Measurements from ENCODE around the gene BOD1.
A peak's percentile ranks its signal among the peaks of the same experiment; 100 is the strongest.

Gene BOD1

DNA sequence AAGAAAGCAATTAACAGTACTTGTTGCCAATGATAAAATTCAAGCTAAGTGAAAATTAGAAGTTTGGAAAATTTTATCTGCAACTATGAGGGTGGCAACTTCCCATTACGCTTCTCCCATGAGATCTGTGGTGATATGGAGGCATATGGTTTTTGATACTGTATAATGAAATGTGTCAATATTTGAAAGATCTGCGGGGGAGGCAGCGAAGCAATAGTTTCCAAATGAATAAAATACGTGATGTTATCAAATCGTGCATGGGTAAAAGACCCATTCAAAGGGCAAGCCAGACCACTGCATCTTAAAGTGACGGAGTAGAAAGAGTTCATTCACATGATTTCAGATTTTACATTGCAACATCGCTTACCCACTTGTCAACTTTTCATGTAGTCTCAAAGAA is 20.9 kb upstream of the BOD1 start:
- Histone ChIP-seq H2BK120ac (ENCODE audit: insufficient read depth, low read length, poor library complexity) (no peak overlapping the region), H3K79me2 (ENCODE audit: control insufficient read depth, insufficient read depth, low read length, poor library complexity) (no peaks in the 10 kb centered on the region), H4K12ac (ENCODE audit: low read depth, low read length) (no peak overlapping the region), H3K4me1 (ENCODE audit: control insufficient read depth in 1 of 2, insufficient read depth in 2 of 2, low read length in 2 of 2) (peaks cover 0 to 3% of the 10 kb centered on the region in 2 experiments), H3K23ac (ENCODE audit: low read length) (no peak overlapping the region), H3K14ac (ENCODE audit: low read length) (no peak overlapping the region), H2AFZ (ENCODE audit: insufficient read depth, low read length, poor library complexity) (no peak overlapping the region), H3K4me3 (ENCODE audit: low read depth, low read length) (no peak overlapping the region), H3K4ac (ENCODE audit: low read depth, low read length) (no peak overlapping the region), H2AK5ac (ENCODE audit: low read length) (no peak overlapping the region), H3K9me3 (ENCODE audit: insufficient read depth, low read depth, low read length) (peaks cover 3% of the 10 kb centered on the region), H2BK5ac (ENCODE audit: low read depth, low read length, poor library complexity) (no peak overlapping the region), H3K79me1 (ENCODE audit: low read length) (peaks cover 2% of the 10 kb centered on the region), H3K18ac (ENCODE audit: low read length) (no peak overlapping the region), H3K36me3 (ENCODE audit: control insufficient read depth in 1 of 2, insufficient read depth in 2 of 2, low read length in 2 of 2) (no peaks in the 10 kb centered on the region), H4K91ac (ENCODE audit: low read depth, low read length) (no peak overlapping the region), H3K27me3 (ENCODE audit: insufficient read depth, low read length) (no peaks in the 10 kb centered on the region), H3K4me2 (ENCODE audit: low read length) (no peak overlapping the region), H4K8ac (ENCODE audit: low read depth, low read length) (no peak overlapping the region), H3K27ac (ENCODE audit: low read depth, low read length) (no peak overlapping the region), H3K9ac (ENCODE audit: low read length) (no peak overlapping the region), H2BK12ac (ENCODE audit: low read length) (no peak overlapping the region)
- DNase-seq = no peak
- WGBS (ENCODE audit: extremely low coverage, insufficient coverage, insufficient read length) = no CpG with 5 or more reads among the region's 7 CpGs

DNA sequence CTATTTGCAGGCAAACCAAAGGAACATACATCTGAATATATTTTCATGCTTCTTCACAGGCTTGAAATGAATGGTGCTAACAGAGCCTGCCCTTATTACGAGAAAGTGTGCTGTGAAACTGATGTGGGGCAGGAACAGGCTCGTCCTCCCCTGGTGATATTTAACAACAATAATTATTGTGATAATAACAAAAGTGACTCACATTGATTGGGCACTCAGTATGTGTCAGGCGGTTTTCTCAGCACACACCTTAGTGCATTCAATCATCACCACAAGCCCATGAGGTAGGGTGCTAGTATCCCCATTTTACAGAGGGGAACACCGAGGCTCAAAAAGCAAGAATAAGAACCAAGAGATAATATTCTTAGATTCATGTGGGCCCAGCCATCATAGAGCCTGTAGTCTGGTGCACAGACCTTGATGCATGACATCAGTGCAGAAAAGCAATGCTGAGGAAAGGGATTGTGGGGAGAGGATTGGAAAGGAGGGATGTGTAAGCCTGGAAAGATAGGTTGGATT is 18.1 kb upstream of the BOD1 start:
- WGBS (ENCODE audit: extremely low coverage, insufficient coverage, insufficient read length) = no CpG with 5 or more reads among the region's 4 CpGs
- Histone ChIP-seq H3K27me3 (ENCODE audit: insufficient read depth, low read length) (no peaks in the 10 kb centered on the region), H3K4me1 (ENCODE audit: control insufficient read depth in 1 of 2, insufficient read depth in 2 of 2, low read length in 2 of 2) (peaks cover 4 to 8% of the 10 kb centered on the region in 2 experiments), H4K12ac (ENCODE audit: low read depth, low read length) (no peak overlapping the region), H3K18ac (ENCODE audit: low read length) (no peak overlapping the region), H3K14ac (ENCODE audit: low read length) (no peak overlapping the region), H3K36me3 (ENCODE audit: control insufficient read depth in 1 of 2, insufficient read depth in 2 of 2, low read length in 2 of 2) (no peaks in the 10 kb centered on the region), H3K9ac (ENCODE audit: low read length) (no peak overlapping the region), H3K79me2 (ENCODE audit: control insufficient read depth, insufficient read depth, low read length, poor library complexity) (no peaks in the 10 kb centered on the region), H3K4me3 (ENCODE audit: low read depth, low read length) (no peak overlapping the region), H2BK120ac (ENCODE audit: insufficient read depth, low read length, poor library complexity) (no peak overlapping the region), H3K4me2 (ENCODE audit: low read length) (no peak overlapping the region), H2BK12ac (ENCODE audit: low read length) (no peak overlapping the region), H4K8ac (ENCODE audit: low read depth, low read length) (no peak overlapping the region), H4K91ac (ENCODE audit: low read depth, low read length) (no peak overlapping the region), H3K27ac (ENCODE audit: low read depth, low read length) (no peak overlapping the region), H3K79me1 (ENCODE audit: low read length) (peaks cover 2% of the 10 kb centered on the region), H2AK5ac (ENCODE audit: low read length) (no peak overlapping the region), H3K9me3 (ENCODE audit: insufficient read depth, low read depth, low read length) (no peaks in the 10 kb centered on the region), H2AFZ (ENCODE audit: insufficient read depth, low read length, poor library complexity) (no peak overlapping the region), H3K23ac (ENCODE audit: low read length) (no peak overlapping the region), H2BK5ac (ENCODE audit: low read depth, low read length, poor library complexity) (no peak overlapping the region), H3K4ac (ENCODE audit: low read depth, low read length) (no peak overlapping the region)
- no peak for DNase-seq

DNA sequence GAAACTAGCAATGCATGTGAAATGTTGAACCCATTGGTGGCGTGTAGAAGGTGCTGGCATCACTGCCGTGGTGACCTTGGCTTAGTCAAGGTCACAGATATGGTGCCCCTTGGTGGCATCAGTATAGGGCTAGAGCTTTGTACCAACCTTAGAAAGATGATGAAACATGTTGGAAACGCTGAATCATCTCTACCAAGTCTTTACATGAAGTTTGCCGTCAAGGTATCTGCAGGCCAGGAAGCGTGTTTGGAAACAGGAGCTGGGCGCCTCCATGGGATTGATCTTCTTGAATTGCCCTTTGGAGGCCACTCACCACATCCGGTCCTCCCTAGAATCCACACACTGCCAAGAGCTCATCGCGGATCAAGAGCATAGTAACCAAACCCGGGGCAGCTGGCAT is 16.9 kb upstream of the BOD1 start:
- Histone ChIP-seq H3K9ac (ENCODE audit: low read length) (no peak overlapping the region), H3K27ac (ENCODE audit: low read depth, low read length) (no peak overlapping the region), H2AK5ac (ENCODE audit: low read length) (no peak overlapping the region), H3K4me1 (ENCODE audit: control insufficient read depth in 1 of 2, insufficient read depth in 2 of 2, low read length in 2 of 2) (peaks cover 8 to 12% of the 10 kb centered on the region in 2 experiments), H3K27me3 (ENCODE audit: insufficient read depth, low read length) (no peaks in the 10 kb centered on the region), H2AFZ (ENCODE audit: insufficient read depth, low read length, poor library complexity) (no peak overlapping the region), H3K4ac (ENCODE audit: low read depth, low read length) (no peak overlapping the region), H4K91ac (ENCODE audit: low read depth, low read length) (no peak overlapping the region), H2BK5ac (ENCODE audit: low read depth, low read length, poor library complexity) (no peak overlapping the region), H2BK12ac (ENCODE audit: low read length) (peak overlapping the region; percentile 20), H4K12ac (ENCODE audit: low read depth, low read length) (no peak overlapping the region), H4K8ac (ENCODE audit: low read depth, low read length) (no peak overlapping the region), H3K79me1 (ENCODE audit: low read length) (peaks cover 5% of the 10 kb centered on the region), H3K9me3 (ENCODE audit: insufficient read depth, low read depth, low read length) (no peaks in the 10 kb centered on the region), H3K14ac (ENCODE audit: low read length) (no peak overlapping the region), H3K4me2 (ENCODE audit: low read length) (no peak overlapping the region), H3K36me3 (ENCODE audit: control insufficient read depth in 1 of 2, insufficient read depth in 2 of 2, low read length in 2 of 2) (no peaks in the 10 kb centered on the region), H3K18ac (ENCODE audit: low read length) (no peak overlapping the region), H3K4me3 (ENCODE audit: low read depth, low read length) (no peak overlapping the region), H2BK120ac (ENCODE audit: insufficient read depth, low read length, poor library complexity) (peak overlapping the region; percentile 30), H3K79me2 (ENCODE audit: control insufficient read depth, insufficient read depth, low read length, poor library complexity) (no peaks in the 10 kb centered on the region), H3K23ac (ENCODE audit: low read length) (no peak overlapping the region)
- no peak for DNase-seq
- no CpG with 5 or more reads among the region's 10 CpGs for WGBS (ENCODE audit: extremely low coverage, insufficient coverage, insufficient read length)

GRCh38 chr5:173631478-173631877 is 15.0 kb upstream of the BOD1 start:
- Histone ChIP-seq H2BK120ac (ENCODE audit: insufficient read depth, low read length, poor library complexity) (no peak overlapping the region), H3K4ac (ENCODE audit: low read depth, low read length) (no peak overlapping the region), H3K23ac (ENCODE audit: low read length) (no peak overlapping the region), H3K27me3 (ENCODE audit: insufficient read depth, low read length) (no peaks in the 10 kb centered on the region), H4K8ac (ENCODE audit: low read depth, low read length) (no peak overlapping the region), H2BK12ac (ENCODE audit: low read length) (no peak overlapping the region), H4K91ac (ENCODE audit: low read depth, low read length) (no peak overlapping the region), H3K4me2 (ENCODE audit: low read length) (no peak overlapping the region), H2AFZ (ENCODE audit: insufficient read depth, low read length, poor library complexity) (no peak overlapping the region), H3K18ac (ENCODE audit: low read length) (no peak overlapping the region), H3K4me3 (ENCODE audit: low read depth, low read length) (no peak overlapping the region), H4K12ac (ENCODE audit: low read depth, low read length) (no peak overlapping the region), H3K9ac (ENCODE audit: low read length) (no peak overlapping the region), H3K79me1 (ENCODE audit: low read length) (peaks cover 7% of the 10 kb centered on the region), H2AK5ac (ENCODE audit: low read length) (no peak overlapping the region), H3K79me2 (ENCODE audit: control insufficient read depth, insufficient read depth, low read length, poor library complexity) (no peaks in the 10 kb centered on the region), H3K14ac (ENCODE audit: low read length) (no peak overlapping the region), H3K27ac (ENCODE audit: low read depth, low read length) (no peak overlapping the region), H3K36me3 (ENCODE audit: control insufficient read depth in 1 of 2, insufficient read depth in 2 of 2, low read length in 2 of 2) (no peaks in the 10 kb centered on the region), H3K4me1 (ENCODE audit: control insufficient read depth in 1 of 2, insufficient read depth in 2 of 2, low read length in 2 of 2) (peaks cover 15 to 21% of the 10 kb centered on the region in 2 experiments), H3K9me3 (ENCODE audit: insufficient read depth, low read depth, low read length) (no peaks in the 10 kb centered on the region), H2BK5ac (ENCODE audit: low read depth, low read length, poor library complexity) (no peak overlapping the region)
- 98% methylated on average over 2 of the region's 3 CpGs for WGBS (ENCODE audit: extremely low coverage, insufficient coverage, insufficient read length)
- DNase-seq = no peak

Measured in trophoblast cell (in vitro differentiated cells and primary cell).